SU-DHL-6 (cell line): ENCODE measurements around the gene THAP2.

Experiments
- CTCF ChIP-seq: fragments of 200-600 bp; sonication (generic); IDR thresholded peaks from one replicate; pipeline ENCODE4 v1.5.1; 2017; ENCODE audit warnings: antibody characterized with exemption, mild to moderate bottlenecking, low read length, moderate library complexity; ENCODE audit not compliant: insufficient read depth, poor library complexity, severe bottlenecking
- EZH2phosphoT487 ChIP-seq: fragments of 200-600 bp; sonication (generic), shearing (Covaris generic); conservative IDR thresholded peaks from 2 replicates; pipeline ENCODE4 v1.6.1; 2018; ENCODE audit warnings: mild to moderate bottlenecking, antibody characterized with exemption, low read length, moderate library complexity, mixed read lengths

- TF ChIP-seq CTCF (no peak), EZH2phosphoT487 (no peak)
Measured at GRCh38 chr12:71621938-71622337, 42.2 kb upstream of the THAP2 start.
